Mucosa of descending colon (tissue), 3 donors: ENCODE measurements around the gene RPS16. TPM values are rescaled to one million over a fixed set of nuclear protein-coding genes. Genes with fewer than 3 reads are reported as not detected.

Experiments
- ATAC-seq: fragments of 200-7000 bp; cut with Tn5 transposase; one replicate; pipeline ENCODE4 v1.9.1; 2020; ENCODE audit warnings: mild to moderate bottlenecking, moderate library complexity
- DNase-seq, 3 donors: peaks; one replicate each; pipeline ENCODE4 v3.0.0-alpha.2; 2020
- H3K36me3 ChIP-seq: fragments of 200-600 bp; one replicate; pipeline ENCODE4 v1.8.0; 2021; ENCODE audit warnings: low read depth, mild to moderate bottlenecking
- H3K4me1 ChIP-seq: fragments of 200-600 bp; one replicate; pipeline ENCODE4 v1.8.0; 2021; ENCODE audit warnings: low read depth, mild to moderate bottlenecking
- H3K4me3 ChIP-seq: fragments of 200-600 bp; one replicate; pipeline ENCODE4 v1.8.0; 2021; ENCODE audit warnings: mild to moderate bottlenecking
- H3K9me3 ChIP-seq: fragments of 200-600 bp; one replicate; pipeline ENCODE4 v1.8.0; 2021; ENCODE audit warnings: mild to moderate bottlenecking
- CTCF ChIP-seq: fragments of 200-600 bp; IDR thresholded peaks from one replicate; pipeline ENCODE4 v1.8.0; 2022; ENCODE audit warnings: antibody characterized with exemption, mild to moderate bottlenecking
- intact Hi-C, 2 donors: fragments of 100-400 bp; cut with DNase I in 1 of 2; cut with micrococcal nuclease in 1 of 2; formaldehyde crosslinking; loops; one replicate each; pipeline versions ENCODE4 v1.11.0 to v1.11.1; 2022; cut with DNase I, micrococcal nuclease
- total RNA-seq, 3 donors: library from RNA; stranded (reverse); fragmentation: NEBNext Ultra II Directional in 2 of 3; extraction: Animal tissue kit (Norgen Biotek cat#: 25700) in 2 of 3; gene quantifications; one replicate each; pipeline versions ENCODE4 v1.2.1 to v1.2.4, GENCODE V29; 2021 to 2023
- donor health status: DM: no; HTN: no; CAD: no; lungs with moderate emphysema.
- donor health status: DM: no; HTN: no; CAD: no.
- donor health status: DM: no; HTN: yes; CAD: no.

Gene RPS16
- total RNA-seq, 3 donors from 2014 or later, result 1,270 to 1,804 (median 1,507) TPM

- peak; percentile 56 for ATAC-seq
- peak; percentile 96 to 98 (median 97) for DNase-seq
- H3K36me3 ChIP-seq, result no peaks in the 10 kb centered on the region
- peaks cover 23% of the 10 kb centered on the region for H3K4me1 ChIP-seq
- no peaks in the 10 kb centered on the region for H3K9me3 ChIP-seq
- H3K4me3 ChIP-seq, result peak within 1 kb of the TSS; percentile 37
- intact Hi-C loops, result no loop called here
- peak; percentile 79 for TF ChIP-seq CTCF
These were observed 23.5 kb downstream of the RPS16 start, which contains the start of gene PLEKHG2 for GRCh38 chr19:39412100-39412866. Gene PLEKHG2, plus strand, starts transcription at chr19:39412669. Its CDS starts 1,418 bp downstream, at chr19:39414087.

DNA sequence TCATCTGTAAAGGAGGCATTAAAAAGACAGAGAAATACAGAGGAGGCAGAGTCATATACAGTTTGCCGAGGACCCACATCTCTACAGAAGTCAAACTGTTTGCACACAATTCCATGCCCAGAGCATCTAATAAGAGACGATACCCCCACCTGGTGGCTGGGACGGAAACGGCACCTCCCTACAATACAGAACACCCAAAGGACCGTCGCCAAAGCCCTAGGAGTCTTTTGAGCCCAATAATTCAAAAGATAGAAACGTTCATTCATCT lies 24.0 kb downstream of the RPS16 start:
- intact Hi-C loops, result no loop called here
- H3K36me3 ChIP-seq, result no peaks in the 10 kb centered on the region
- peak; percentile 67 for TF ChIP-seq CTCF
- peaks cover 23% of the 10 kb centered on the region for H3K4me1 ChIP-seq
- peak; percentile 47 for ATAC-seq
- no peaks in the 10 kb centered on the region for H3K9me3 ChIP-seq
- H3K4me3 ChIP-seq, result peak overlapping the region; percentile 9
- peak; percentile 92 to 99 (median 93) for DNase-seq

DNA sequence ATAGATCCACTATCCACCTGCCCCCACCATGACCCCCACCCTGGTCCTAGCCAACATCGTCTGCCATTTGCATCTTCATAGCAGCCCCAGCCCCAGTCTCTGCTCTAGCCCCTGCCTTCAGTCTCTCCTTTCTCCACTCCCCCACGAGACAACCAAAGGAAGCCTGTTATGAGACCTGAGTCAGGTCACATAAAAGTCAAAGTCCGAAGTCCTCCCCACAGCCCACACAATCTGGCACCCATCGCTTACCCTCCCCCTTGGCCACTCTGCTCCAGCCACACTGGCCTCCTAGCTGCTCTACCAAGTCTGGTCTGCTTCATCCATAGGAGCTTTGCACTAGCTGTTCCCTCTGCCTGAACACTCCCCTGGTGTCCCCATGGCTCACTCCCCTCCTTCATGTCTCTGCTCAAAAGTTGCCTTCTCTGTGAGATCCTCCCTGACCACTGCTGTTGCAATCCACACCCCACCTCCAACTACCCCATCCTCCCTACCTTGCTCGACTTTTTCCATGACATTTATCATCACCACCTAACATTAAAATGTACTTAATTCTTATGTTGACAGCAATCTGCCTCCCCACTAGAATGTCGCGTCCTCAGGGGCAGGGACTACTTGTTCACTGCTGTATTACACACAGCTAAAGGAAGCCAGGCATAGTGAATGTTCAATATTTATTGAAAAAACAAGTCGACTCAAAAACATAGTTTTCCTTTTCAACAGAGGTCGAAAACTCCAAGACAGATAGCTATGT lies 24.5 kb downstream of the RPS16 start:
- DNase-seq, result peak; percentile 80 to 84 (median 81)
- Histone ChIP-seq H3K9me3 (no peaks in the 10 kb centered on the region), H3K4me1 (peaks cover 23% of the 10 kb centered on the region), H3K36me3 (no peaks in the 10 kb centered on the region), H3K4me3 (peak overlapping the region; percentile 9)
- TF ChIP-seq CTCF, result no peak
- peak; percentile 12 for ATAC-seq
- intact Hi-C loops, result no loop called here

- no peak overlapping the region for H3K4me3 ChIP-seq
- no peak for ATAC-seq
- intact Hi-C loops, result no loop called here
- H3K4me1 ChIP-seq, result peaks cover 23% of the 10 kb centered on the region
- no peaks in the 10 kb centered on the region for H3K9me3 ChIP-seq
- no peaks in the 10 kb centered on the region for H3K36me3 ChIP-seq
- no peak for TF ChIP-seq CTCF
- no peak for DNase-seq
These were observed 25.0 kb downstream of the RPS16 start for GRCh38 chr19:39410831-39411080.

GRCh38 chr19:39410017-39410830 lies 25.5 kb downstream of the RPS16 start:
- no peaks in the 10 kb centered on the region for H3K9me3 ChIP-seq
- DNase-seq, result peak; percentile 75 to 90 (median 83)
- ATAC-seq, result peak; percentile 15
- H3K4me3 ChIP-seq, result peak overlapping the region; percentile 92
- H3K4me1 ChIP-seq, result peaks cover 28% of the 10 kb centered on the region
- intact Hi-C loops, result no loop called here
- no peaks in the 10 kb centered on the region for H3K36me3 ChIP-seq
- TF ChIP-seq CTCF, result no peak
